Measurements from ENCODE around the gene SSBP3.
"Not testable (repeated sequence)": the region's sequence is repeated elsewhere in the genome, so short reads cannot be mapped to it uniquely, and the experiment has no call there.

The SSBP3 gene

GRCh38 chr1:54239035-54239383 lies 167.2 kb downstream of the SSBP3 start:
- DNase-seq: no peak

DNA sequence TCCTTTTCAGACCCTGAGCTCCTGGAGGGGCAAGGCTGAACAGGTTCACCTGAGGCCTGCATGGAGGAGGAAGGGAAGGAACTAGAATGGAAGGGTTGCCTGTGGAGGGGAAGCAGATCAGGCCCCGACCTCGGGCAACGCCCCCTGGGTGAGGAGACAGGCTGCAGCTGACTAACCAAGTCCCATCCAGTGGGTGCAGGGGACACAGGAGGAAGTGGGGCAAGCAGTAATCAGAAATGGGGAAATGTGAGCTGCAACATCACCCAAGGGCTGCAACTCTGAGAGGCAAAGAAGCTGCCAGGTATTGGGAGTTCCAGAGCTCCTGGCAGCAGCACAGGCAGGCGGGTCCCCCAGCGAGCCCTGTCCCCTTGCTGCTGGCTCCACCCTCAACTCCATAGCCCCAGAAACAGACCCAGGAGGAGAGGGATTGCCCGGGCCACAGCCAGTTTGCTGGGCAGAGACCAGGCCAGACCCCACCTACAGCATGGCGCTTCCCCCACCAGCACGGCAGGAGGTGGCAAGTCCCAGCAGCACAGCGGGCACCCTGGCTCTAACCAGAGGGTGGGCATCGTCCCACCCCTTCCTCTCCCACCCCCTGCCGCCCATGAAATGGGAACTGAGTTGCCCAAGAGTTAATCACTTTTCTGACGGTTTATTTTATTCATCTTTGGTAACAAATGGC lies 167.7 kb downstream of the SSBP3 start:
- no peak for DNase-seq

DNA sequence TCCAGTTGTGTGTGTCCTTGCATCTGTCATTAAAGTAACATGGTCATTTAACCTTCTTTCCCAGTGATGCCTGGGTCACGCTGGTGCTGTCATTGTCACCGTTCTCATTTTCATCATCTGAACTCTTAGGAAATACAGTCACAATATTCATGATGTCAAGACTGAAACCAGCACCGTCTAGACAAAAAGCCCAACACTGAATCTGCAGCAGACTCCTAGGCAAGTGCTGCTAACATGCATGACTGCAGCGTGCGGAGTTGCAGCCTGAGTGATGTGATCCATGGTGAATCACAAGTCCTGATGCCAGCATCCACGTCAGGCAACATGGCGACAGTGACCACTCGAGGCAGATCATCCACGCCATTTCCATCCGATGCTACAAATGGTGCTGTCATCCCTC lies 168.6 kb downstream of the SSBP3 start:
- DNase-seq: no peak

DNA sequence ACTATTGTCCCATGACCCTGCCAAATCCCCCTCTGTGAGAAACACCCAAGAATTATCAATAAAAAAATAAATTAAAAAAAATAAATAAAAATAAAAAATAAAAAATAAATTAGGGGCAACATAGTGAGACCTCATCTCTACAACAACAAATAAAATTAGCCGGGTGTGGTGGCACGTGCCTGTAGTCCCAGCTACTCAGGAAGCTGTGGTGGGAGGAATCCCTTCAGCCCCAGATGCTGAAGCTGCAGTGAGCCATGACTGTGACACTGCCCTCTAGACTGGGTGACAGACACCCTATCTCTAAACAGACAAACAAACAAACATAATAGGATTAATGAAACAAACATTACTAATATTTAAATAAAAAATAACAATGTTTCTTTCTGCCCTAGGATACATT lies 171.9 kb downstream of the SSBP3 start:
- DNase-seq: no peak

GRCh38 chr1:54233196-54233595 lies 173.0 kb downstream of the SSBP3 start:
- not testable (repeated sequence) for DNase-seq

DNA sequence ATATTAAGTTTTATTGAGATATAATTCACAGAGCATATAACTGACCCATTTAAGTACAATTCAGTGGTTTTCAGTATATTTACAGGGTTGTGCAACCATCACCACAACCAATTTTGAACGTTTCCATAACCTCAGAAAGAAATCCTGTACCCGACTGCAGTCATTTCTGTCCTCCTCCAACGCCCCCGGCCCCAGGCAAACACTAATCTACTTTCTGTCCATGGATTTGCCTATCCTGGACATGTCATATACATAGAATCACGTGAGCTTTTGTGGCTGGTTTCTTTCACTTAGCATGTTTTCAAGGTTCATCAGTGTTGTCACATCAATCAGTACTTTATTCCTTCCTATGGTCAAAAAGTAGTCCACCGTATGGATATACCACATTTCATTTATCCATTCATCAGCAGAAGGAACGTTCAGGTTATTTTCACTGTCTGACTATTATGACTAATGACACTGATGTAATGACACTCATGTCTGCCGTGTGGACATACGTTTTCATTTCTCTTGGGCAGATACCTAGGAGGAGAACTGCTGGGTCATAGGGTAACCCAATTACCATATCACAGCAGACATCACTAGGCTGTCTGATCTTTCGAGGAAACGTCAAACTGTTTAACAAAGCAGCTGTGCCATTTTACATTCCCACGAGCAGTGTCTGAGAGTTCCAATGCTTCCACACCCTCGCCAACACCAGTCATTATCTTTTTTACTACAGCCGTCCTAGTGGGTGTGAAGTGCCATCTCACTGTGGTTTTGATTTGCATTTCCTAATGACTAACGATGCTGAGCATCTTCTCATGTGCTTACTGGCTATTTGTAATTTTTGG lies 175.5 kb downstream of the SSBP3 start:
- DNase-seq: peak; percentile 9

- DNase-seq: no peak
These were observed 176.8 kb downstream of the SSBP3 start for GRCh38 chr1:54229281-54229891.

GRCh38 chr1:54228638-54229079 lies 177.5 kb downstream of the SSBP3 start:
- DNase-seq: no peak

- DNase-seq: no peak
These were observed 178.3 kb downstream of the SSBP3 start for GRCh38 chr1:54227891-54228310.

GRCh38 chr1:54227091-54227602 lies 179.0 kb downstream of the SSBP3 start:
- no peak for DNase-seq

GRCh38 chr1:54225986-54226559 lies 180.1 kb downstream of the SSBP3 start:
- DNase-seq: no peak

- no peak for DNase-seq
These were observed 180.8 kb downstream of the SSBP3 start for GRCh38 chr1:54225378-54225777.

GRCh38 chr1:54224233-54224632 lies 182.0 kb downstream of the SSBP3 start:
- no peak for DNase-seq

GRCh38 chr1:54223441-54224202 lies 182.6 kb downstream of the SSBP3 start:
- DNase-seq: no peak

DNA sequence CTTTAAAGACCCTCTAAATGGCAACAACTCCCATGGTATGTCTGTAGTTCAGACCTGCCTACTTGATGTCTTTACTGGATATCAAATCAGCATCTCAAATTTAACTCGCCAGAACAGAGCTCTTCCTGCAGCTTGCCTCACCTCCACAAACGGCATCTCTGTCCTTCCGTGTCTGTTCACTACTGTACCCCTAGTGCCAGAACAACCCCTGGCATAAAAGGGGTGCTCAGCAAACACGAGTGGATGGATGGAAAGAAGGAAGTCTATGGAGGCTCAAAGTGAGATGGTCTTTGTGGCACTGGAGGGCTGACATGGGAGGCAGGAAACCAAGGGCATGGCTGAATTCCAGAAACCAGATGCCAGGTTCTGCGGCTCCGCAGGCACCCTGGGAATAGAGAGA lies 183.5 kb downstream of the SSBP3 start:
- no peak for DNase-seq

DNA sequence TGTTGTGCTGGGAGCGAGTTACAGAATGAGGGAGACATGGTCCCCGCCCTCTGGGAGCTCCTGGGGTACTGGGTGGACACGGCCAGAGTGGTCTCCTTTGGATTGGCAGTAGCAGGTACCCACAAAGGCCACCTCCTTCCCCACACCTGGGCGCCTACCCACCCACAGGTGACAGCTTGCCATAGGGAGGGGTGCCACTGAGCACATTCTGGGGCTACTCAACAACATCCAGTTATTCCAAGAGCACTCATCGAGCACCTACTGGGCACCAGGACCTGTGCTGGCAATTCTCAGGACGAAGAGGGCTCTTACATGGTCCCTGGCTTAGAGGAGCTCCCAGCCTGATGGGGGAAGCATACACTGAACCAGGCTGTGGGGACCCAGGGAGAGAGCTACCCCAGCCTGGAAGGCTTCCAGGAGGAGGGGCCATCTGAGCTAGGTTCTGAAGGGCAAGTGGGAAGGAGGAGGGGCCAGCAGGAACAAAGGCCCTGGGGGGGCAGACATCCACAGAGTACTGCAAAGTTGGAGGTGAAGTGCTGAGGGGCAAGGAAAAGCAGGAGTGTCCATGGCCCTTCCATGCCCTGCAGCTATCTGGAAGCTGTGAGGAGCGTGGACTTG lies 184.2 kb downstream of the SSBP3 start:
- DNase-seq: no peak

DNA sequence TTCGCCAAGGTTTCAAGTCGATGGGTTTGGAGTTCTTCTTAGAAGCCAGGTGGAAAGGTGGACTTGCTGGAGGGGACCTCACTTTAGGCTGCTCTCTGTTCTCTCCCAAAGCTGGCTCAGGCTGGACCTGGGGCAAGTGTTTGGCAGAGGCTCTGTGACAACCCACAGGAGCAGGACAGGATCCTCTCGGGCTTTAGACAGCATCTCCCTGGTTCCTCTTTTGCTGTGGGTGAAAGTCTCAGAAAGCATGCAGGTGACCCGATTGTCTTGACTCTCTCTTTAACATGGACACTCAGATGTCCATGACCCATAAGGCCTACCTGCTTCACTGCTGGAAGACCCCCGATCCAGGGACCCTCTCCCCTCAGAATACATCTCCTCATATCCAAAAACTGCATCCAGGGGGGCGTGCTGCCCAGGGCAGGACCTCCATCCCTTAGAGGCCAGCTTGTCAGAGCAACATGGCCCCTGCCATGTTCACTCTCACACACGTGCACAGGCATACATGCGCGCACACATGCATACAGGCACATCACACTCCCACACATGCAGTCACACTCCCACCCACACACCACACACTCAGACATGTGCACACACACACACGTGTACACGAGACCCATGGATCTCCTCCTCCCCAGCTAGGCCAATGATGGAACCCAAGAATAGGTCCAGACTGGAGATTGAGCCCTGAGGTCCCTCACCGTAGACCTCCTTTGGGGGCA lies 184.9 kb downstream of the SSBP3 start:
- DNase-seq: no peak

- no peak for DNase-seq
These were observed 186.0 kb downstream of the SSBP3 start for GRCh38 chr1:54220004-54220811.

- no peak for DNase-seq
These were observed 186.5 kb downstream of the SSBP3 start for GRCh38 chr1:54219688-54220003.

- no peak for DNase-seq
These were observed 187.1 kb downstream of the SSBP3 start for GRCh38 chr1:54218883-54219687.
